ENCODE measurements around the gene MTA3. TPM values are rescaled to one million over a fixed set of nuclear protein-coding genes. Genes with fewer than 3 reads are reported as not detected.
"Not testable (repeated sequence)": the region's sequence is repeated elsewhere in the genome, so short reads cannot be mapped to it uniquely, and the experiment has no call there.

Gene MTA3
- 72.8 TPM for total RNA-seq

DNA sequence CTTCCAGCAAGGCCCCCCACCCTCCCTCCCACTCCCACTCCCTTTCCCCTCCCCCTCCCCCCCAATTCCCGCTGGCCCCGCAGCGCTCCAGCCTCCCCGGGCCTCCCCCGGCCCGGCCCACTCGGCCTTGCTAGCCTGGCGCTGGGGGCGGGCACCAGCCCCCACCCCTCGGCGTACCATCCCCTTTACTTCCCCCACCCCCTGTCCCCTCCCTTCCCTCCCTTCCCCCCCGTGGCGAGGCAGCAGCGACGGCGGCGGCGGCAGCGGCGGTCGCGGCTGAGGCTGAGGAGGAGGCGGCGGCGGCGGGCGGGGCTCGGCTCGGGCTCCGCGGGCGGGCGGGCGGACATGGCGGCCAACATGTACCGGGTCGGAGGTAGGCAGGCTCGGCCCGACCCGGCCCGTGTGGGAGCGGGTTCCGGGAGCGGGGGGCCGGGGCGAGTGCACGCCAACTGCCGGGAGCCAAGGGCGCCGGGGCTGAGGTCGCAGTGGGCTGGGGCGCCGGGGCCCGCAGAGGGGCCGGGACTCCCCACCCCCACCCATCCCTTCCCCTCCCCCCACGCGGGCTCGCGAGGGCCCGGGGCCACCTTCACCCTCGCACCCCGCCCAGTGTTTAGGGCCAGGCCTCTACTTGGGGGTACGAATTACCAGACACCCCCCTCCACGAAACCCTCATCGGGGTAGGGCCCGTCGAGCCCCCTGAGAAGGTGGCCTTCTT lies at the start of gene MTA3:
Gene MTA3, plus strand, starts transcription at position 232 of the 715 bp plus-strand sequence. Its CDS starts 114 bp downstream, at position 346.
- peak; percentile 55 for DNase-seq (ENCODE audit: low spot score)

DNA sequence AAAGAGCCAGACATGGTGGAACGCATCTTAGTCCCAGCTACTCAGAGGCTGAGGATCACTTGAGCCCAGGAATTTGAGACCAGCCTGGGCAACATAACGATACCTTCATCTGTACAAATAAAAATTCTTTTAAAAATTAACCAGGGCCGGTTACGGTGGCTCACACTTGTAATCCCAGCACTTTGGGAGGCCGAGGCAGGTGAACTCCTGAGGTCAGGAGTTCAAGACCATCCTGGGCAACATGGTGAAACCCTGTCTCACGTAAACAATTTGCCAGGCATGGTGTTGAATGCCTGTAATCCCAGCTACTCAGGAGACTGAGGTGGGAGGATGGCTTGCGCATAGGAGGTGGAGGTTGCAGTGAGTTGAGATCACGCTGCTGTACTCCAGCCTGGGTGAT lies 48.8 kb upstream of the MTA3 start:
- DNase-seq (ENCODE audit: low spot score), result no peak

DNA sequence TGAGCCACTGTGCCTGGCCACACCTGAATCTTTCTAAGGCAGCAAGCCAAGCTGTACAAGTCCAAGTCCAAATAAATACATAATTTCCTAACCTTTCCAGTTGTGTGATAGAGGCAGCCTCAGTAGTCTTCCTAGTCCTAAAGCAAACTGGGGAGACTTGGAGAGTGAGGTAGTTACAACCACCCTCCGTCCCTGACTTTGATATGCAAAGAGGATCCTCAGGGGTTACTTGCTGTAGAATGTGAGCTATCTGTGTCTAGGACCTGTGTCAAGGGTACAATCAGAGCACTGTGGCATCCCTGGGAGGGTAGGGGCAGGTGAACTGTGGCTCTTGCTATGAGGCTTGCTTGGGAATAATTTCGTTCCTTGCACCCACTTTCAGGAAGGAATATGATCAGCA lies 46.4 kb upstream of the MTA3 start:
- no peak for DNase-seq (ENCODE audit: low spot score)

DNA sequence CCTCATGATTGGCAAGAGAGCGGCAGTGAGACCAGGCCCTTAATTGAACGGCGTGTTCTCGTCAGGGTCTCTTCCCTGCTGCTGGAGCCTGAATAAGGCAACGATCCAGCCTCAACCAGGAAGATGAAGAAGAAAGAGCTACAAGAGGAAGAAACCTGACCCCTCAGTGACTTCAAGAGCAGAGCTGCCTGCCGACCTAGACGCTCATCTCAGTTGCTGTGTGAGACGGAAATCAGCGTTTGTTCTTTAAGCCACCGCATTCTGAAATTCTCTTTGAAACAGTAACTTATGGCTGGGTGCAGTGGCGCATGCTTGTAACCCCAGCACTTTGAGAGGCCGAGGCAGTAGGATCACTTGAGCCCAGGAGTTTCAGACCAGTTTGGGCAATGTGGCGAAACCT lies 45.1 kb upstream of the MTA3 start:
- DNase-seq (ENCODE audit: low spot score), result no peak

DNA sequence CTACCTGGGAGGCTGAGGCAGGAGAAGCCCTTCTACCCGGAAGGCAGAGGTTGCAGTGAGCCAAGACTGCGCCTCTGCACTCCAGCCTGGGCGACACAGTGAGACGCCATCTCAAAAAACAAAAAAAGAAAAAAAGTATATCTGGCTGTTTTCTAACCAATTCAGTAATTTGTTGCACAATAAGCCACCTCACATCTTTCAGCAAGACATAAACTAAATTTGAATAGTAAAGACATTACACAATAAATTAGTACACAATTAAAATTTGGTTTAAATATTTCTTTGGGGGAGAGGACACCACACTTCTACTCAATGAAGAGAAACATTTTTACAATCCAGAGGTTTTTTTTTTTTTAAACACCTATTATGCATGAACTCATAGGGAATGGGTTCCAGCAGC lies 36.0 kb upstream of the MTA3 start:
- DNase-seq (ENCODE audit: low spot score), result no peak

DNA sequence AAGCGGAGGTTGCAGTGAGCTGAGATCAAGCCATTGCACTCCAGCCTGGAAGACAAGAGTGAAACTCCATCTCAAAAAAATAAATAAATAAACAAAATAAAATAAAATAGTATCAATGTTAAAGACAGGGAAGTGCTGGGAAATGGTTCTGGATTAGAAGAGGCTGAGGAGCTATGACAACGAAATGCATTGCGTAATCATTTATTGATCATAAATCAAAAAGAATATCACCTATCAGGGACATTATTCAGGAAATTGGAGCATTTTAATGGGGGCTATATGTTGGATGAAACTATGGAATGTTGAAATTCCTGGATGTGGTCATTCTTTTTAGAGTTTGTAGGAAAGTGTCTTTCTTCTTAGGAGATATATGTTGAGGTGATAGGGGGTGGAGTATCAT lies 30.9 kb upstream of the MTA3 start:
- no peak for DNase-seq (ENCODE audit: low spot score)

DNA sequence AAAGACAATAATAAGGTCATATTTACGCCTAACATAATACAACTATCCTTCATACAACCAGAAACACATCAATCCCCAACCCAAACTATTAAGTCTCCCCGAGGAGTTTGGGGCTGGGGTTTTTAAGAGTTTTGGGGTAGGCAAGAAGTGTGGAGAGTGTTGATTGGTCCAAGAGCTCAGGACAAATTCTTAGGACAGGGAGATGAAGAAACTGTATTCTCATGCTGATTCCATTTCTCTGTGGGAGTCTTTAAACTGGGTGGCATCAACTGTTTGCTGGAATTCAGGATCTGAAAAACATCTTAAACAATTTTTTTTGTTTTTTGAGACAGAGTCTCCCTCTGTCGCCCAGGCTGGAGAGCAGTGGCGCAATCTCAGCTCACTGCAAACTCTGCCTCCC lies 25.6 kb upstream of the MTA3 start:
- no peak for DNase-seq (ENCODE audit: low spot score)

DNA sequence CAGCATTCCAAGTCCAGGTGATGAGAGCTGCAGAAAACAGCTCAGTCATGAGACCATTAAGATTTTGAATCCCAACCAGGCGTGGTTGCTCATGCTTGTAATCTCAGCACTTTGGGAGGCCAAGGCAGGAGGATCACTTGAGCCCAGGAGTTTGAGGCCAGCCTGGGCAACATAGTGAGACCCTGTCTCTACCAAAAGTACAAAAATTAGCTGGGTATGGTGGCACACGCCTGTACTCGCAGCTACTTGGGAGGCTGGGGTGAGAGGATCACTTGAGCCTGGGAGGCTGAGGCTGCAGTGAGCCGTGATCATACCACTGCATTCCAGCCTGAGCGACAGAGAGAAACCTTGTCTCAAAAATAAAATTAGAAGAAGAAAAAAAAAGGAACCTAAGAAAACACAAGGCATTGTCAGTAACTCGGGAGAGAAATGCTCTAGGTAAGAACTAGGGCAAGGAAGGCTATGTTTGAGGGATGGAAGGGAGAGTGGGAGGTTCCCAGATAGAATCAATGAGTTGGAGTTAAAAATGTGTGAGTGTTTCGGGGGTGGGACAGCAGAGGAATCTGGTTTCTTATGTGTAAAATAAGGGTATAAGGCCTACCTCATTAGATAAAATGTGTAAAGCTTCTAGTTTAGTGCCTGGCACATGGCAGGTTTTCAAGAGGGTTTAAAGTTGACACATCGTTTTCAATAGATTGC lies 23.3 kb upstream of the MTA3 start:
- DNase-seq (ENCODE audit: low spot score), result no peak

DNA sequence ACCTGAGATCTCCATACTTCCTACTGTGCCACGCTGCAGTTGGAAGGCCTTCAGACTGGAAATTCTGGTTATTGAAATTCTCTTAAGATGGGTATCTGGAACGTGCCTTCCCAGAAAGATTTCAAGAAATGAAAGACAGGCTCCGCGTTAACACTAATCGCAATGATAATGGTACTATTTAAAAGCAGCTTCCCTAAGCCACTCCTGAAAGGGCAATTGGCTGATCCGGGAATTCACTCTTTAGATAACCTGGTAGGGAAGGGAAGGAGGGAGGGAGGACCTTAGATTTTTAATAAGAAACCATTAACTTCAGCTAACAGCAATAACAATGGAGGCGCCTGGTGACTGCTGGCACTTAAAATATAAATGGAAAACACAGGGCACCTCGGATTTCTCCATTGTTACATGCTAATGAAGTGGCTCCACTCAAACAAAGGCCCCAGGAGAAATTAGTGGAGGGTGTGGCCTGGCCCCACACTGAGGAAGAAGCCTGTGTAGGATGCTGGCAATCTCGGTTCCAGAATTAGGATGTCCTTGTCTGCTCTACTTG lies 22.5 kb upstream of the MTA3 start:
- no peak for DNase-seq (ENCODE audit: low spot score)

DNA sequence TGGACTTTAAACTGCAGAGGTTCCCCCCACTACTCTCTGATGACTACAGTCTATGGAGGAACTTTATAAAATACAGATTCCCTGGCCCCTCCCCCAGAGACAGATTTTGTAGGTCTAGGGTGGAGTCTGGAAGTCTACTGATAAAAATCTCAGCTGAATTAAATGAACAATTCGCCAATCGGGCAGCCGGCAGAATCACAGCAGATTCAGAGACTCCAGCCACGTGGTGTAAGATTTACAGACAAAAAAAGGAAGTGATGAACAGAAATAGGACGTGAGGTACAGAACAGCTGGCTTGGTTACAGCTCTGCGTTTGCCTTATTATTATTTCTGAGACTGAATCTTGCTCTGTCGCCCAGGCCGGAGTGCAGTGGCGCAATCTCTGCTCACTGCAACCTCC lies 21.4 kb upstream of the MTA3 start:
- DNase-seq (ENCODE audit: low spot score), result no peak

DNA sequence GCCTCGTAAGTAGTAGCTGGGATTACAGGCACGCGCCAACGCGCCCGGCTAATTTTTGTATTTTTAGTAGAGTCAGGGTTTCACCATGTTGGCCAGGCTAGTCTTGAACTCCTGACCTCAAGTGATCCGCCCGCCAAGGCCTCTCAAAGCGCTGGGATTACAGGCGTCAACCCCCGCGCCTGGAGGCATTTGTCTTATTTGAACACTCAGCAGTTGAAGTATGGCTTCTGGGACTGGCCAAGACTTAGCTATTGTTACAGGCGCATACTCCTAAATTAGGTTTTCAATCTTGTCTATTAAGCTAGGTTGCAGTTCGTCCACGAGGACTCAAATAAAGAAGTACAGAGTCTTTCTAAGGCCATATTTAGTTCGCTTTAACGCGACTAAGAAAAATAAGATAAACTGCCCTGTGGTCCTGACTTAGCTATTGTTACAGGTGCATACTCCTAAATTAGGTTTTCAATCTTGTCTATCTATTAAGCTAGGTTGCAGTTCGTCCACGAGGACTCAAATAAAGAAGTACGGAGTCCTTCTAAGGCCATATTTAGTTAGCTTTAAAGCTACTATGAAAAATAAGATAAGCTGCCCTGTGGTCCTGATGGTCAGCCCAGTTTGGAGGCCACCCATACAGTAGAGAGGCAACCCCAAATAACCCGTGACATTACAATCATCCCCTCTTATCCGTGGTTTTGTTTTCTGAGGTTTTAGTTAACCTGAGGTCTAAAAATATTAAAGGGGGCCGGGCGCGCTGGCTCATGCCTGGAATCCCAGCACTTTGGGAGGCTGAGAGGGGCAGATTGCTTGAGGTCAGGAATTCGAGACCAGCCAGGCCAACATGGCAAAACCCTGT lies 20.8 kb upstream of the MTA3 start:
- no peak for DNase-seq (ENCODE audit: low spot score)

DNA sequence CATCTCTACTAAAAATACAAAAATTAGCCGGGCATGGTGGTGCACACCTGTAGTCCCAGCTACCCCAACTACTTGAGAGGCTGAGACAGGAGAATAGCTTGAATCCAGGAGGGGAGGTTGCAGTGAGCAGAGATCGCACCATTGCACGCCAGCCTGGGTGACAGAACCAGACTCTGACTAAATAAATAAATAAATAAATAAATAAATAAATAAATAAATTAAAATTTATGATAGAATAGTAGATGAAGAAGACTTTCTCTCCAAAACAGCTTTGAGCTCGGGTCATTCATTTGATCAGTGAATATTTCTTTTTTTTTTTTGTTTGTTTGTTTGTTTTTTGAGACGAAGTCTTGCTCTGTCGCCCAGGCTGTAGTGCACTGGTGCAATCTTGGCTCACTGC lies 17.6 kb upstream of the MTA3 start:
- no peak for DNase-seq (ENCODE audit: low spot score)

DNA sequence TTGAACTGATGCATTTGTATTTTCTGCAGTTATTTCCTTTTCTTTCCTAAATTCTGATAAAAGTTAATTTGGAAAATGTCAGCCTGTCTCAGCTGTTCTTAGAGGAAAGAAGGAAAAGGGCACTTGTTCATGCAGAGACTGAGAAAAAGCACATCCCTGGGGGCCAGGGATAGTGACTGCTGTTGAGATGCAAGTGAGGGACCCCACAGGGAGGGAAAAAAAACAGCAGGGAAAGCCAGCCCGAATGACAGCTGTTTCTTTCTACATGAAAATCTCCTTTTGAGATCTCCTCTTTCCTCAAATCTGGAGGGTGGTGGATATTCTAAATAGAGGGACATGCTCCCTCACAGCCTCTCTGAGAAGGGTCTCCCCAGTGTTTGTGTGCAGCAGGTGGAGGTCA lies 14.0 kb upstream of the MTA3 start:
- DNase-seq (ENCODE audit: low spot score), result no peak

DNA sequence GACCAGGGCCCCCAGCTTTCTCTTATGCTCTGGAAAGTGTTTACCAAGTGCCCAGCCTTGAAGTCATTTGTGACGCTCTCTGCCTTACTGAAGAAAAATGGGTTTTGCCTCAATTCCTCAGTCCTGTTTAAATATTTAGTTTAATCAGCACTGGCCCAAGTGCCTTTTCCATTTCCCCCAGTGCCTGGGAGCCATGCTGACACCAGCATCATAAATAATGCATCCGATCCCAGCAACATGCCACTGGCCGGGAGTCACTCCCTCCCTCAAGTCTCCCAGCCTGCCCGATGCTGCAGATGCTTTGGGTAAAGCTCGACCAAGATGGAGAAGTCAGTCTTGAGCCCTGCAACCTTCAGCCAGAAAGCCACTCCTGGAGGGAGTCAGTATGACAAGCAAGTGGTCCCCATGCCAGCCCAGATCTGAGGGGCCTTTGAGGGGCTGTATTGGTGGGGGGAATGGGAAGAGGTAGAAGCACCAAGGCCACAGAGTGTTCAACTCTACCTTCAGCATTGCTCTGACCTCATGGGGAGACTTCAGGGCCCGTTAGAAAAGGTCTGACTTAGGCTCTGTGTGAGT lies 12.0 kb upstream of the MTA3 start:
- DNase-seq (ENCODE audit: low spot score), result no peak

DNA sequence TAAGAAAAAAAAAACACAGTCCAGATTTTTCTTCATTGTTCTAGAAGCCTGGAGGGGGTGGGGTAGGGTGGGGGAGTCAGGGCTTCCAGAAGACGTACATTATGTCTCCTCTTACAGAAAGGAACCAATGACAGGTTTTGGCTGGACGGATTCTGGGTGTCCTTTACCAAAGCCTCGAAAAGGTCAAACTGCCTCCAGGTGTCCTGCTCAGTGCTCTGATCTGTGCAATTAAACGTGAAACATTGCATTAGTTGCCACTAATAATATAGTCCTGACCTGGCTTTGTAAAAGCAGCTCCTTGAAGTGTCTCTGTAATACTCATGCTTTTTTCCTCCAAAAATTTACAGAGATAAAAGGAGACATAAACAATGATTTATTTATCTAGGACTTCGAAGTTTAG lies 11.1 kb upstream of the MTA3 start:
- no peak for DNase-seq (ENCODE audit: low spot score)

DNA sequence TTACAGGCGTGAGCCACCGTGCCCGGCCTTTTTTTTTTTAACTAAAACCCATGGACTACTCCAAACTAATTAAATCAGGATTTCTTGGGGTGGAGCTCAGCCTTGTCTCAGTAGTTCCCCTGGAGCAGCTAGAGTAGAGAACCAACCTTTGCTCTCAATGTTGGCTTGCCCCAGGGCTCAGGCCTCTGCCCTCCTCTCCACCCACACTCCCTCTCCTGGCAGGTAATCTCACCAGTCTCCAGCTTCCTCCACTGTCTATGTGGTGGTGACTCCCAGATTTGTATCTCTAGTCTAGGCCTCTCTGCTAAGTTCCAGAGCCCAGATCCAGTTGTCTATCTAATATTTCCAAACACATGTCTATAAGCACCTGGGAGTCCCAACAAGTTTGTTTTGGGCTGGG lies 9.6 kb upstream of the MTA3 start:
- DNase-seq (ENCODE audit: low spot score), result no peak

DNA sequence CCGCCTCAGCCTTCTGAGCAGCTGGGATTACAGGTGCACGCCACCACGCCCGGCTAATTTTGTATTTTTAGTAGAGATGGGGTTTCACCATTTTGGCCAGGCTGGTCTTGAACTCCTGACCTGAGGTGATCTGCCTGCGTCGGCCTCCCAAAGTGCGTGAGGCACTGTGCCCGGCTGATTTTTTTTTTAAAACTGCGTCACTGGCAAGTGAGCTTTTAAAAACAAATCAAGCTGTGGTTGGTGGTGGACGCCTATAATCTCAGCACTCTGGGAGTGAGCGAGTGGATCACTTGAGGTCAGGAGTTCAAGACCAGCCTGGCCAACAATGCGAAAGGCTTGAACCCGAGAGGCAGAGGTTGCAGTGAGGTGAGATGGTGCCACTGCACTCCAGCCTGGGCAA lies 8.3 kb upstream of the MTA3 start:
- DNase-seq (ENCODE audit: low spot score), result not testable (repeated sequence)

DNA sequence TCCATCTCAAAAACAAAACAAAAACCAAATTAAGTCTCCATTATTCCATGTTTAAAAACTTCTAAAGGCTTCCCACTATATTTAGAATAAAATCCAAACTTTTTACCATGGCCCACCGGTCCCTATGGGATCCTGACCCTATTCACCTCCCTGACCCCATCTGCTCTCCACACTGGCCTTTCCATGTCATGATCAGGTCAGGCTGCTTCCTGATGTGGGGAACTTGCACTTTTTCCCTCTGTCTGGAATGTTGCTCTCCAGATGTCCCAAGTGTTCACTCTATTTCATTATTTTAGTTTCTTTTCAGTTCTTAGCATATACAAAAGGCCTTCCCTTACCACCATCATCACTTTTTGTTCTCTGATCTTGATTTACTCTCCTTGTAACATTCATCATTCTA lies 7.5 kb upstream of the MTA3 start:
- no peak for DNase-seq (ENCODE audit: low spot score)

DNA sequence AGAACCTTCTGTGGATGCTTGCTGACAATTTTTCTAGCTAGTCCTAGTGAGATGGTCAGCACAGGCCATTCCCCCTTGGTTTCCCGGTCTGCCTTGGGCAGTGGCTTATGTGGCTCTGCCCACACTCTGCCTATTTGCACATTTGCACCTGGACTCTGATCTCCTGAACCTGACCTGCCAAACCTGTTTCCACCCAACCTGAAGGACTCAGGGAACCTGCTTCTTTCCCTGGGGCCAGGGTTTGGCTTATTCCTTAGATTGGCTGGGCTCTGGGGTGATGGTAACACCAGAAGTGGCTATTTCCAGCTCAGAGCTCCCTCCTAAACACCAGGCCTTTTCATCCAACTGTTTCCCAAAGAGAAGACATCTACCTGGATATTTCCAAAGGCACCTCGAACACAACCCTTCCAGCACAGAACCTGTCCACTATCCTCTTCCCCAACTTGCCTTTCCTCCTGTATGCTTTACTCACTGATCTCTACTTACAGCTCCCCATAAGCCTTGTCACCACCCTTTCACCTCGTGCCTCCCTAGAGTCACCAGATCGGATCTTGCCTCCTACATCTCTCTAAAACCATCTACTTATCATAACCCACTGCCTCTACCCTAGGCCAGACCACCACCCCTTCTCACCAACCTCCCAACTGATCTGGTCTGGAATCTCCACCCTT lies 5.8 kb upstream of the MTA3 start:
- DNase-seq (ENCODE audit: low spot score), result peak; percentile 65

DNA sequence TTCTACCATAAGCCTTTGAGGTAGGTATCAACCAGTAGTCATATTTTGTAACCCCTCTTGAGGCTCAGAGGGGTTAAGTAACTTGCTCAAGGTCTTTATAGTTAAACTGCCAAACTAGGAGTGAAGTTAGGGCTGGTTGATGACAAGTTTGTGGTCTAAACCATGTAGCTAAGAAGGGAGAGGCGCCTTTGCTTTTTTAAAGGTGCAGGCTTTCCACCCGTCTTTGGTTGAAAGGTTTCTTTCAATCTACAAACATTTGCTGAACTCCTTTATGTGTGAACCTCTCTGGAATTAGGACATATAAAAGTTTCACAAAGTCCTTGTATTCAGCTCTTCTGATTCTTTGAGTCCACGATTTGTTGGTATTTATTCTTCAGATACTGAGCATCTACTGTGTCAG lies 2.4 kb upstream of the MTA3 start:
- DNase-seq (ENCODE audit: low spot score), result no peak

DNA sequence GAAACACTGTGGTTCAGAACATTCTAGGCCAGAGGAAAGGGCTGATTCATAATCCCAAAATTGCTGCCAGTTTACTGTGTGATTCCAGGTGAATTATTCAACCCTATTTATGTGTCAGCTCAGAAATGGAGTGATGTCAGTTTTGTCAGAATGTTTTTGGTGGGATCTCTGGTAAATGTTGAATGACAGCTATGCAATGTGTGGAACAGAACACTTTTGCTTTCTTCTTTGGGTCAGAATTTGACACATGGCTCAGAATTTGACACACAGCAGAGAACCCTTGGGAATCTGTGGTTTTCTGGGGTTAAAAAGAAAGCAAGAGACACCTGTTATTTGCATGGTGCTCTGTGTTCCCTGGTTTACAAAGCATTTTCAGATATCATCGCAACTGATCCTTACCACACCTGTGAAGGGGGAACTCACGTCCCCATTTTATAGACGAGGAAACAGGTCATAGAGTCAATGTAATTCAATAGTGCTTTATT lies 1.6 kb upstream of the MTA3 start:
- DNase-seq (ENCODE audit: low spot score), result no peak
